DLD1 (cell line): Measurements from ENCODE around the gene RNF32.
"Not testable (repeated sequence)": the region's sequence is repeated elsewhere in the genome, so short reads cannot be mapped to it uniquely, and the experiment has no call there.

Source experiments
- in situ Hi-C: cut with HindIII; loops from 2 replicates; pipeline ENCODE4 v1.10.0; 2017; ENCODE audit warnings: low sequenced_read_pairs

RNF32 gene

GRCh38 chr7:156669035-156669828 is 28.7 kb downstream of the RNF32 start:
- in situ Hi-C loops, result no loop called here

- in situ Hi-C loops, result no loop called here
Measured at GRCh38 chr7:156673454-156673853, 32.9 kb downstream of the RNF32 start.

DNA sequence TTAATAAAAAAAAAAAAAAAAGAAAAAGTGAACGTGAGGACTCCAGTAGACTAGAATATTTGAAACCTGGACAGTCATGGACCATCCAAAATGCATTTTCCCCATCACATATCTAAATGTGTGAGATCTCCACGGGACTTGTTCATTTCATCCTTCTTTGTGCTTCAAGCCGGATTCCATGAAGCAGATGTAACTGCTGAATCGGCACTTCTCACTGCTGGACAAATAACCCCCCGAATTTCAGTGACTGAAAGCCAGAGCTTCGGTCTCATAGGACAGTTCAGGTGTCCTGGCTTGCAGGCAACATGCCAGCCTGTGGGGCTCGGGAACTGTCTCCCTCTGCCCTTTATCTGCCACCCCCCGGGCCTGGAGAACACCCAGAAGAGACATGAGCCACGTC is 33.3 kb downstream of the RNF32 start:
- in situ Hi-C loops, result no loop called here

DNA sequence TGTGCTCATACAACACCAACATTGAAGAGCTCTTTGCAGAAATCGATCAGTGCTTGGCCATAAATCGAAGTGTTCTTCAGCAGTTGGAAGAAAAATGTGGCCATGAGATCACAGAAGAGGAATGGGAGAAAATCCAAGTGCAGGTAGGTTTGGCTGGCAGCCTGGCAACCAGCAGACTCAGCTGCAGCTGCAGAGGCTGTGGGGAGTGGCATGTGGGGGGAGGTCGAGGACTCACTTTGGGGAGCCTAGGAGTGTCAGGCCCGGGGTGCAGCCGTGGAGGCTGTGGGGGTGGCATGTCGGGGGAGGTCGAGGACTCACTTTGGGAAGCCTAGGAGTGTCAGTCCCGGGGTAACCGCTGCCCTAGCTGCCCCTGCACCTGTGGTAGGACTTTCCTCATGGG is 35.1 kb downstream of the RNF32 start:
- in situ Hi-C loops, result no loop called here

GRCh38 chr7:156676263-156676662 is 35.7 kb downstream of the RNF32 start:
- in situ Hi-C loops, result no loop called here

- in situ Hi-C loops, result no loop called here
Measured at GRCh38 chr7:156677374-156678054, 36.9 kb downstream of the RNF32 start.

DNA sequence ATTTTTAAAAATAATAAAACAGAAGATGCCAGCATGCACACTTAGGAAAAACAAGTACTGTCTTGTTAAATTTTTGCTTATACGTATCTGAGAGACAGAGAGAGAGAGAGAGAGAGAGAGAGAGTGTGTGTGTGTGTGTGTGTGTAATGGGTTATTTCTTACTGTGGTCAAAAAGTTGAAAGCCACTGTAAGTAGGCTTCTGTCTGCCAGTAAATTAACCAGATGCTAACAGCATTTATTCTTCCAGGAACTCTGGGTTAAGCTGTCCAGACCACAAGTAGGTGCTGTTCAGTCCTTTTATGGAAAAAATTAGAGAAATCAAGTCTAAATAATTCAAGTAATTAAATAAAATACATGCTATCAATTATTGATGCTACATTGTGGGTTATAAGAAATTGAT is 39.7 kb downstream of the RNF32 start:
- in situ Hi-C loops, result no loop called here

- in situ Hi-C loops, result no loop called here
Measured at GRCh38 chr7:156682928-156683327, 42.4 kb downstream of the RNF32 start.

- in situ Hi-C loops, result no loop called here
Measured at GRCh38 chr7:156684251-156684650, 43.7 kb downstream of the RNF32 start.

DNA sequence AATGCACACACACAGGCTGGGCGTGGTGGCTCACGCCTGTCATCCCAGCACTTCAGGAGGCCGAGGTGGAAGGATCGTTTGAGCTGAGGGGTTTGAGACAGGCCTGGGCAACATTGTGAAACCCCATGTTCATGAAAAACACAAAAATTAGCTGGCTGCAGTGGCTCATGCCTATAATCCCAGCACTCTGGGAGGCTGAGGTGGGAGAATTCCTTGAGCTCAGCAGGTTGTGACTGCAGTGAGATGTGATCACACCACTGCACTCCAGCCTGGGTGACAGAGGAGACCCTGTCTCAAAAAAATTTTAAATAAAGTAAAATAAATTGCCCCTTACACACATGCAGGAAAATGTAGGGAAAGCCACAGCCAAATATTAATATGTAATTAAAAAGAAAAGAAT is 44.1 kb downstream of the RNF32 start:
- in situ Hi-C loops, result no loop called here

DNA sequence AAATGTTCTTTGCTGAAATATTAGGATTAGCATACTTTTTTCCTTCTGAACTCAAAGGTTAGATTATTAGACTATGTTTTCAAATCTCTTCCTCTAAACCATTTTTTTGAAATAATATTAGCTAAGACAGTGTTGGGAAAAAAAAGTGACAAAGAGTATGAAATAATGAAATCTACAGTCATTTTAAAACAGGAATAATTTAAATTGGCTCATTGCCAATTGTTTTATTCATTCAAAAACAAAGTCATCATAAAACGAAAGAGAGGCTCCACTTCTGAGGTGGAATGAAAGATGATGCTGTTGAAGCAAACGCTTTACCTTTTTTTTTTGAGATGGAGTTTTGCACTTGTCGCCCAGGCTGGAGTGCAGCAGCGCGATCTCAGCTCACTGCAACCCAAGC is 51.2 kb downstream of the RNF32 start:
- in situ Hi-C loops, result no loop called here

DNA sequence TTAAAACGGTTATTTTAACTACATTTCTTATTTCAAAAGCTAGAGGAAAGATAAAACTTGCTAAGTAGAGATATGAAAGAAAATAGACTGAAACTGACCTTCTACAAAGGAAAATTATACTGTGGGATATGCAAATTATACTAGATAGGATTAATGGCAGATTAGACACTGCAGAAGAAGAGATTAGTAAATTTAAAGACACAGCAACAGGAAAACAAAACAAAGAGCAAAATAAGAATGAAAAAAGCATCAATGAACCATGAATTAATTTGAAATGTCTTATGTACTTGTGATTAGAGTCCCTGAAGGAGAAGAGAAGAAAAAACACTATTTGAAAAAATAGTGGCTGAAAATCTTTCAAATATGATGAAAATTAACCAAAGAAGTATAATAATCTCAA is 52.3 kb downstream of the RNF32 start:
- in situ Hi-C loops, result no loop called here

DNA sequence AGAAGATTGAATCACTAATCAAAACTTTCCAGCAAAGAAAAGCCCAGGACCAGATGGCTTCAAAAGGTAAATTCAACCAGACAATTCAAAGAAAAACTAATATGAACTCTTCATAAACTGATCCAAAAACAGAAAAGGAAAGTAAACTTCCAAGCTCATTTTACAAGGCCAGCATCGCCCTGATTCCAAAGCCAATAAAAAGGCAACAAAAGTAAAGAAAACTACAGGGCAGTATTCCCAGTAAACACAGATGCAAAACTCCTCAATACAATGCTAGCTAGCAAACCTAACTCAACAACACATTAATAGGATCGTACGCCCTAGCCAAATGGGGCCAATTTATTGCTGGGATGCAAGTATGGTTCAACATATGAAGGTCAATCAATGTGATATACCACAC is 53.1 kb downstream of the RNF32 start:
- in situ Hi-C loops, result no loop called here

GRCh38 chr7:156697283-156697682 is 56.7 kb downstream of the RNF32 start:
- in situ Hi-C loops, result not testable (repeated sequence)

- in situ Hi-C loops, result not testable (repeated sequence)
Measured at GRCh38 chr7:156698512-156698911, 57.9 kb downstream of the RNF32 start.

DNA sequence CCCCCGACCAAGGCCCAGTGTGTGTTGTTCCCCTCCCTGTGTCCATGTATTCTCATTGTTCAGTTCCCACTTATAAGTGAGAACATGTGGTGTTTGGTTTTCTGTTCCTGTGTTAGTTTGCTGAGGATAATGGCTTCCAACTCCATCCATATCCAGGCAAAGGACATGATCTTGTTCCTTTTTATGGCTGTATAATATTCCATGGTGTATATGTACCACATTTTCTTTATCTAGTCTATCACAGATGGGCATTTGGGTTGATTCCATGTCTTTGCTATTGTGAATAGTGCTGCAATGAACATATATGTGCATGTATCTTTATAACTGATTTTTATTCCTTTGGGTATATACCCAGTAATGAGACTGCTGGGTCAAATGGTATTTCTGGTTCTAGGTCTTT is 61.2 kb downstream of the RNF32 start:
- in situ Hi-C loops, result not testable (repeated sequence)

DNA sequence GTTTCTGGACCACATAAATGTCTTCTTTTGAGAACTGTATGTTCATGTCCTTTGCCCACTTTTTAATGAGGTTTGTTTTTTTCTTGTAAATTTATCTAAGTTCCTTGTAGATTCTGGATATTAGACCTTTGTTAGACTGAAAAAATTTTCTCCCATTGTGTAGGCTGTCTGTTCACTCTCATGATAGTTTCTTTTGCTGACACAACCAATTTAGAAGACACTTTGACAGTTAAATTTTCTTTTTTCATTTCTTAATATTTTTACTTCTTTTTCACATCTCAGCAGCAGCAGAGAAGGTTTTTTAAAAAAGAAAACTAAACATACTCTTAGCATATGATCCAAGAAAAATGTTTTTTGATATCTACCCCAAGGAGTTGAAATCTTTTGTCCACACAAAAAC is 61.8 kb downstream of the RNF32 start:
- in situ Hi-C loops, result no loop called here

DNA sequence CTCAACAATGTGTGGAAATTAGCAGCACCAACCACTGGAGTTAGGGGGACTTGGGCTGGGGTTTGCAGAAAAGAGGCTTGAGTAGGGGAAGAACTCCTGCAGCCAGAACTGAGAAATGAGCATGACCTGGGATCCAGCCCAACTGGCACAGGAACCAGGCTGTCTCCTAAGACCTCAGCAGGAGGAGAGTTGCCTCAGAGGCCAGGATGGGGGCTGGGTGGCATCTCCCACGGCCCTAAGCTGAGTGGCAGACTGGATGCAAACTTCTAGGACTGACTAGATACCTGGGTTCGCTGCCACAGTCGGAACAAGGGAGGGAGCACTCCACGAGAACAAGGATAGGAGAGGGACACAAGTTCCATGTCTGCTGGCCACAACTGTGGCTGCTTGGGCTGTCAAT is 62.6 kb downstream of the RNF32 start:
- in situ Hi-C loops, result no loop called here

DNA sequence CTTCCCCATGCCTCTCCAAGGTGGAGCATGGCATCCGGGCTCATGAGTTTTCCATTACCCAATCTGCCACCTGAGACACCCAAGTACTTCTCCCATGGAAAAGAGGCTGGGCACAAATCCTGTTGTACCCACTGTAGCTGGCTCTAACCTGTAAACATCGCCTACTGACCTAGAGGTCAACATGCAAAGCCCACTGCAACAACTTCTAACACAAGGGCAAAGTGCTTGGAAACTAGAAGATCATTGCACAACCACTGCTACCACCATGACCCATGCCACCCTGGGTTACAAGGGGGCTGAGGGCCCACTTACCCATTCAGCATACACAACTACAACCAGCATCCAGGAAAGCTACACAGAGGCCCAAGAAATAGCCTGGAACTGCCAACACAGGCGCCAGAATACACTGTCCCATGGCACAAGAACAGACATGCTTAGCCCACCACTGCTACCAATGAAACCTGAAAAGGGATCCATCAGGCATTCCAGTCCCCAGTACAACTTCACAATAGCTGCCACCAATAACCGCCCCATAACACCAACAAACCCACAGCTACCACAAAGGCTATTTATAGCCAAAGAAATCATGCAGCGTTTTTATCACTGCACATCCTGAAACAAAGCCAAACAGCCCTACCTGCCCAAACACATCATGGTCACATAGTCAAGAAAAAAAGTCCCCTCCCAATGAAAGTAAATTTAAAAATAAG is 63.4 kb downstream of the RNF32 start:
- in situ Hi-C loops, result no loop called here

DNA sequence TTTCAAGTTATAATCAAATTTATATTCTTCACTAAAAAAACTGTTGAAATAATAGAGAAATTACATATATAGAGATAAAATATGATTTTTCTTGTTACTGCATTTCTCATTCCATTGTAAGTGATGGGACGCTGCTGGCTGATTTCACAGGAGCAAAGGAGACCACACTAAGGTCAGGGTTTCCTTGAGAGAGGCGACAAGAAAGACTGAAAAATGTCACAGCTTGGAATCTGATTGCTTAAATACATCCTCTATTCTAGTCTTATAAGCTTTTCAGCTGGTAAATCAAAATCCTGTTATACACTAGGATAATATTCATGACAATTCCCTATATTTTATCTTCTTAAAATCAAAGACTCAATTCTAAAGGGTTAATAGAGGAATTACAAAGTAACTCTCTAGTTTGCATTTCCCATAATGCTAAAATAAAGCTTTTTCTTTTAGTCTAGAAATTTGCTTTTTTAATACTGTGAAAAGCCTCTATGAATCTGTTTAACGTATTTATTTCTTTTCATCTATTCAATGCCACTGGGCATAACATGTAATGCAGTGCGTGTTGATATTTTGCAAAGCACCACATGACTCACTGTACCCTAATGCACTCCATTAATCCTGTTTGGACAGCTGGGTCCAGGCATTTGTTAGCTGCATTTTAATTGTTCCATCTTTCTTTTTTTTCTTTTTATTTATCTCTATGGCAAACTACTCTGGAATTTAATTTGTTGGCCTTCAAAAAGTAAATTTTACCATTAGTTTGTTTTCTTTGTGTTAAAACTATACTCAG is 81.7 kb downstream of the RNF32 start:
- in situ Hi-C loops, result loop anchor here (5.0 kb wide), 1 partner anchor 105 kb away; no protein-coding TSS in a partner anchor

DNA sequence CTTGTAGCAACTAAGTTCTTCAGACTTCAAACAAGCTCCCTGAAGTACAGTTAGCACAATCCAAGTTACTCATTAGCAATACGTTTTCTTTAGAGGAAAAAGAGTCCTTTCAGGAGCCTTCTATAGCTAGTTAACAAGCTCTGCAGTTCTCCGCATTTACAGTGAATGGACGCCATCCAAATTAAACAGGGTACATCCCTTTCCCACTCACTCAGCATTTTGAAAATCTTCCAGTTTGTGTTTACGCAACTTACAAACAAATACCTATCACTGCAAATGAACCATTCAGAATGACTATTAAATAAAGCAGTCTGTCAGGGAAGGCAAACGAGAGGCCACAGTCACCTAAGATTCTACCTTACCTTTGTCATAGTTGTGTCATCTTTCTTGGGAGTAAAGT is 84.5 kb downstream of the RNF32 start:
- in situ Hi-C loops, result no loop called here
